Tibial nerve (tissue), 3 donors: ENCODE data around the gene ACP4.

Experiments
- CTCF ChIP-seq, 5 experiments: fragments of 200-600 bp in 3 of 5; fragments of 450-650 bp in 2 of 5; sonication (generic) in 3 of 5; IDR thresholded peaks; one replicate each; pipeline ENCODE4 v1.5.1; 2016 to 2019; ENCODE audit warnings: antibody characterized with exemption in 5 of 5, mild to moderate bottlenecking in 3 of 5, moderate library complexity in 2 of 5
- POLR2A ChIP-seq, 2 donors: fragments of 450-650 bp; IDR thresholded peaks; one replicate each; pipeline ENCODE4 v1.6.1; 2017; ENCODE audit warnings: antibody characterized with exemption in 2 of 2, mild to moderate bottlenecking in 2 of 2, moderate library complexity in 2 of 2

GRCh38 chr19:50796128-50796633, 6.0 kb downstream of the ACP4 start:
- TF ChIP-seq CTCF (IDR thresholded peaks at IDR 0.05) (no peak), POLR2A (IDR thresholded peaks at IDR 0.05) (no peak)
